GM12873 (cell line): ENCODE data around the gene TEKT1.

Experiments
- CTCF ChIP-seq: IDR thresholded peaks from 2 replicates; pipeline ENCODE4 v1.5.1; 2012; ENCODE audit warnings: low read depth, mild to moderate bottlenecking, moderate library complexity, low read length, control low read depth; ENCODE audit not compliant: insufficient read depth; ENCODE audit errors: missing control alignments

Gene TEKT1

GRCh38 chr17:6796017-6796886 is 35.3 kb downstream of the TEKT1 start:
- no peak for TF ChIP-seq CTCF

GRCh38 chr17:6793748-6794493 is 37.6 kb downstream of the TEKT1 start:
- TF ChIP-seq CTCF: no peak

- no peak for TF ChIP-seq CTCF
These were observed 42.4 kb downstream of the TEKT1 start for GRCh38 chr17:6789146-6789545.

- no peak for TF ChIP-seq CTCF
These were observed 44.3 kb downstream of the TEKT1 start for GRCh38 chr17:6787081-6787693.

- TF ChIP-seq CTCF: no peak
These were observed 44.9 kb downstream of the TEKT1 start for GRCh38 chr17:6786618-6787017.

- TF ChIP-seq CTCF: no peak
These were observed 49.3 kb downstream of the TEKT1 start for GRCh38 chr17:6782244-6782643.

GRCh38 chr17:6780886-6781285 is 50.6 kb downstream of the TEKT1 start:
- TF ChIP-seq CTCF: no peak
